SHP77 (cell line): ENCODE data around the gene CCNE1.

Experiments used
- DNase-seq, 2 experiments: peaks; one replicate each; lab custom pipeline; 2025; lab: John Stamatoyannopoulos, UW

The CCNE1 gene

DNA sequence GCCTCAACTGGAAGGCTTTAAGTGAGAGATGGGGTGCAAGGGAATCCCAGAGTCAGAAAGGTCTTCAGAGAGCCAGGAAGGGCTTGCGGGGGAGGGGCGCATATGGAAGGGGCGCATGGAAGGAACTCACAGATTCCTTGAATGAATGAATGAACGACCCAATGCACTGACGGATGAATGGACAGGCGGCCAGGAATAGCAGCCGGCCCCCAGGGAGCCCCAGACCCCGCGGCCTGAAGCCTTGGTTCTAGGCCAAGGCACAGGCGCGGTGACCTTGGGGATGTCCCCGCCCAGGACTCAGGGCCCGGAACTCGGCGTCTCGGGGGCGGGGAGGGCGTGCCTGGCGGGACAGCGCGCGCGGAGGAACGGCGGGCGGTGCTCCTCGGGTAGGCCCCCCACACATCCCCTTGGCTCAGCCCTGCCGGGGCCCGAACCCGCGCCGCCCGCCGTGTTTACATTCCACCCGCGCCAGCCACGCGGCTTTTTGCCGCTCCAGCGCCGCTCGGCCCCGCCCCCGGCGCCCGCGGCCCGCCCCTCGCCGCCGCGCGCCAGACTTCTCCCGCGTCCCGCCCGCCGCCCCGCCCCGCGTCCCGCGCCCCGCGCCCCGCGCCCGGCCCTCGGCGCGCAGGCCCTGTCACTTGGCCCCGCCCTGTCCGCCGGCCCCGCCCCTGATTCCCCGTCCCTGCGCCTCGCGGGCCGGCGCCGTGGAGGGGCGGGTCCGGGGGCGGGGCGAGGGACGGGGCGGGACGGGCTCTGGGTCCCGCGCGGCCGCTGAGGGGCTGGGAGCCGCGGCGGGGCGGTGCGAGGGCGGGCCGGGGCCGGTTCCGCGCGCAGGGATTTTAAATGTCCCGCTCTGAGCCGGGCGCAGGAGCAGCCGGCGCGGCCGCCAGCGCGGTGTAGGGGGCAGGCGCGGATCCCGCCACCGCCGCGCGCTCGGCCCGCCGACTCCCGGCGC lies at the start of gene CCNE1:
Gene CCNE1, plus strand, starts transcription at position 867 of the 955 bp plus-strand sequence. CDS start 565 bp downstream, outside the sequence.
- DNase-seq = peak; percentile 28 to 65

DNA sequence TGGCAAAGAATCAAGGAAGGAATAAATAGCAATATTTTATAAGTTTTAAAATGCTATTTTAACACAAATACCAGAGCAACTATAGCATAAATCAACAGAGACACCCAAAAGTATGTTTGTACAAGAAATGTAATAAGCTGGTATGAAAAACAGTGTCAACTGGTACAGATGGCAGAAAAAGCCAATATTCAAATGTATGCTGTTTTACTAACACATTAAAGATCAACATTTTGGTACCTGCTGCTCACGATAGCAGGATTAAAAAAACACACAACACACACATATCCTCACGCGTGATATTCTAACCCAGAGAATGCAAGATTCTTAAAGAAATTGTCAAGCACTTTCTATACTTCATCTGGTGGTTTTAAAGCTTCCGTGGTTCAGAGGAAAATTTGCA lies 48.6 kb upstream of the CCNE1 start:
- DNase-seq = no peak

DNA sequence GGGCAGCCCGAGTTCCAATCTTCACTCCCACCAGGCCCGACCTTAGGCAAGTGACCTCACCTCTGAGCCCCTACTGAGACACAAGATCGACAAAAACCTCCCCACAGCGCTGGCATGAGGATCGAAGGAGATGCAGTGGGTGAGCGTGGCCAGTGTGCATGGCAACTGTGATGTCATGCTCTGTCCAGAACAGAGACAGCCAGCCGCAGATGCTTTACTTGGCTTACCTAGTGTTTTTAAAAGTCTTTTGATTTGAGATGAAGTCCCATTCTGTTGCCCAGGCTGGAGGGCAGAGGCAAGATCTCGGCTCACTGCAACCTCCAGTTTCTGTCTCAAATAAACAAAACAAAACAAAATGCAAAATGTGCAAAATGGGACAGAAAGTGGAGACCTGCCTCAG lies 47.4 kb upstream of the CCNE1 start:
- no peak for DNase-seq

DNA sequence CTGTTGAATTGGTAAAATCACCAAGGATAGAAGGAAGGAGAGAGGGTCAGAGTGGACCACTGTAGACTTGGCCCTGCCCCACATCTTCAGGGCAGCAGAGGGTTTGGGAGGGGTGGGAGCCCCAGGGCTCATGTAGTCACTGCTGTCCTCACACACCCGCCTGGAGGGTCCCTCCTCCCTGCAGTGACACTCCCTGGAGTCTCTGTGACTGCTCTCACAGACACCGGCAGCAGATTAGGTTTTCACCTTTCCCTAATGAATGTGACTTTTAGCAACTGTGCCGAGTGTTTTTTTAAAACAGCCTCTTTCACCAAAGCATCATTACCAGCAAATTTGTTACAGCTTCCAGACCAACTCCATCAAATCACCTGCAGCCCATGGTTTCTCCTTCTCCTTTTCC lies 45.7 kb upstream of the CCNE1 start:
- DNase-seq = no peak

DNA sequence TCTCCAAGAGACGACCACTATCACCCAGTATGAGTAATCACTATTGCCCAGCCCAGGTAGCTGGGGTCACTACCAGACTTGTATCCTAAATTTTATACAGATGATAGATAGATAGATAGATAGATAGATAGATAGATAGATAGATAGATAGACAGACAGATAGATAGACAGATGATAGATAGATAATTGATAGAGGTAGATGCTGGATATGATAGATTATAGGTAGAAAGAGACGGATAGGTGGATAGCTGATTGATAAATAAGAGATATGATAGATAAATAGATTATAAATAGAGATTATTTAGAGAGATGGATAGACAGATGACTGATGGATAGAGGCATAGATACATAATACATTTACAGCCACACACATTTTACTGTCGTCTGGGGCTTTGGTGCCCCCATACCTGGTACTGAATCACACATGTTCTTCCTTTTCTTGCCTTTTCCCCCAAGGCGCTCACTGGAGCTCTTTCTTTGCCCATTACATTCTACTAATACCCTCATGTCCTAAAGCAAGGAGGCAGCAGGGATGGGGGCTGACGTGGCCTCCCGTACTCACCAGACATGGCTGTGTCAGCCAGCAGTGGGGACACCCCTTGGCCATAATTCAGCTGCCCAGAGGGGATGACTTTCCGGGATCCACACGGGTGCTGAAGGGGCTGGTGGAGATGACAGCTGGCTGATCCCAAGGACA lies 44.6 kb upstream of the CCNE1 start:
- DNase-seq = no peak

DNA sequence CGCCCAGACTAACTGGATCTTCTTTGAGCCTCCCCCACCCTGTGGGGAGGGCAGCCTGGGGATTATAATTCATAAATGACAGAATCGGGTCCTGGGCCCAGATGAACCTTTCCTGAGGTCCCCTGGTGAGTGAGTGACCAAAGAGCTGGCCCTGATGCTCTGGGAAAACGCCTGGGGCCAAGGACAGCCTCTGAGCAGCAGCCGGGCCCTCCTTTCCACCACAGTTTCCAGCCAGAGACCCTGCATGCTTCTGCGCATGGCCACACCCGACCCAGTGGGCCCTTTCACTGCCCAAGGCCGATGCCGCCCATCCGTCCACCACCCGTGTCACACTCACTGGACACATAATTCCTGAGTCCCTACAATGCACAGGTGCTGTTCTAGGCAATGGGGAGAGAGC lies 43.6 kb upstream of the CCNE1 start:
- no peak for DNase-seq

DNA sequence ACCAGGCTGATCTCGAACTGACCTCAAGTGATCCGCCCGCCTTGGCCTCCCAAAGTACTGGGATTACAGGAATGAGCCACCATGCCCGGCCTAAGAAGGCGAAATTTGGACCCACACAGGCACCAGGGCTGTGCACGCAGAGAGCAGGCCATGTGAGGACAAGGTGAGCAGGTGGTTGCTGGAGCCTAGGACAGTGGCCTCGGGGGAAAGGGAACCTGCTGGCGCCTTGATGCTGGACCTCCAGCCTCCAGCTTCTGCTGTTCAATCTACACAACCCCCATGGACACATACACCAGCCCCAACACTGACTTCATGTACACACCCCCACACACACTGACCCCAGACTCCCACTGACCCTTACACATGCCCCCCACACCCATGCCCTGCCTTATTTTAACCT lies 41.8 kb upstream of the CCNE1 start:
- no peak for DNase-seq

DNA sequence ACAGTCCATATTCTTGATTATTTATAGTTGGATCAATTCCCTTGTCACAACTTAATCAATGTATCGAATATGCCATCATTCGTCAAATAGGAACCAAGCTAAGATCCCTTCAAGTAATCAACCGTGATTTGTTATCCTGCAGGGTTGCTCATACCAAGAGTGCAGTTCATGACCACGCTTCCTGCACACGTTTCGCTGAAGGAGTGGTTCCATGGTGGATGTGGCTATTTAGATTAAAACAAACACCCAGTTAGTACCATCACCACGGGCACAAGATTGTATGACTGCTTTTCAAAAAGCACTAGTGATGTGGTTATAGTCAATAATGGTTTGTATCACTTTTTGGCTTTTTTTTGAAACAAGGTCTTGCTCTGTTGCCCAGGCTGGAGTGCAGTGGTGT lies 41.1 kb upstream of the CCNE1 start:
- no peak for DNase-seq

DNA sequence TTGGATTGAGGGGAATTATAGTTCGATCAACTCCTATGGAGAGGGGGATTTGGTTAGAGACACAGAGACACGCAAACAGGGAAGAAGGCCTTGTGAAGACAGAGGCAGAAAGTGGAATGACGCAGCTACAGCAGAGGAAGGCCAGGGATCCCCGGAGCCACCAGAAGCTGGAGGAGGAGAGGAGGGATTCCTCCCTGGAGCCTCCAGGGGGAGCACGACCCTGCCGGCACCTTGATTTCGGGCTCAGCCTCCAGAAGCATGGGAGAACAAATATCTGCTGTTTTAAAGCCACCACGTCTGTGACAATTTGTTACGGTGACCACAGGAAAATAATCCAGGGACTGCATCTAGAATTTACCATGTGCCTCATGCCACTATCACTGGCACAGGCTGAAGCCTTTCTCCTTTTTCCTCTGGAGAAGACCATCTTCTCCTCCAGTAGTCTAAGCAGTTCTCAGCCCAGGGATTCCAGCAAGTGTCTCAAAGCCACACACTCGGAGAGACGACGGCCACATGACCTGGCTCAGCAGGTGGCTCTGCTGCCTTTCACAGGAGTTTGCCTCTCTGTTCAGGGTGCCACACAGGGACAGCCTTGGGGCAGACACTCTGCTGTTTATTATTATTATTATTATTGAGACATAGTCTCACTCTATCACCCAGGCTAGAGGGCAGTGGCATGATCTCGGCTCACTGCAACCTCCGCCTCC lies 39.9 kb upstream of the CCNE1 start:
- peak; percentile 57 to 63 for DNase-seq

DNA sequence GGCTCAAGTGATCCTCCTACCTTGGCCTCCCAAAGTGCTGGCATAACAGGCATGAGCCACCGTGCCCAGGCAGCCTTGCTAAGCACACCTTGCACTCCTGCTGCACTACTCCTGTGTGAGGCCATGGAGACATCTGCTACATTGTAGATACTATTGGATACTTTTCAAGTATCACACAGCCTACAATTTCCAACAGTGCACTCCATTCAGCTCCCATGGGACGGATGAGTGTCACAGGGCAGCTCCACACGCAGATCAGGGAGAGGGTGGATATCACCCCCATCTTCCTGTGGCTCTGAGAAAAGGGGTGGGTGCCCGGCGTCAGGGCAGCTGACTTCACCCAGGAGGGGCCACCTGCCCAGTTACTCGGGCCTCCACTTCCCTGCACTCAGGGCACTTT lies 39.1 kb upstream of the CCNE1 start:
- DNase-seq = no peak

DNA sequence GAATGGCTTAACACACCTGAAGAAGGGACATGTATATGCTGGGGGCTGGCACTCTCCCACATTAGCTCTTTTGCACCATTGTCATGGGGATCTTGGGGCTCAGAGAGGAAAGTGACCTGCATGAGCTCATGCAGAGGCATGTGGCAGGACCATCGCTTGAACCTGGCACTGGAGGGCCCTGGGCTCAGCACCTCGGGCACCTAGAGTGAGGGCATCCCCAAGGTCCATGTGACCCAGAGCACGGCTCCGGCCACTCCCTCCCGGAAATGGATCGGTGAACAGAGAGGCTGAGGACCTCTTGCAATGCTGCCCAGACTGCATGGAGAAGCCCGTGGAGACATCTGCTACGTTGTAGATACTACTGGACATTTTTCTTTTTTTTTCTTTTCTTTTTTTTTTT lies 38.6 kb upstream of the CCNE1 start:
- DNase-seq = no peak

DNA sequence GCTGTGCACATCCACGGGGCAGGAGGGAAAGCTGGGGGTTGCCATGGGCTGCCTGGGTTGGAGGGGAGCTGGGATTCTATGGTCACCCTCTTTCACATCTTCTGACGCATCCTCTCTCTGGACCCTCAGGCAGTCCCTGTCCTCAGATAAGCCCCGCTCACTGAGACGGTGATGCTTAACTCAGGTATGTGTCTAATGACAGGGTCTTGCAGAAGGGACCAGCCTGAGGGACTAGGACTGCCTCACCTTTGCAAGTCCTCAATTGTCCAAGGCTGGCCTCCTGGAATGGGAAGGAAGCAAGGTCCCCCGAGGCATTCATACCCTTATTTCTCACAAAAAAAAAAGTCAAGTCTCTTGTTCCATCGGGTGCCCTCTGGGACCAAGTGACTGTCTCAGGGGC lies 37.7 kb upstream of the CCNE1 start:
- DNase-seq = no peak

DNA sequence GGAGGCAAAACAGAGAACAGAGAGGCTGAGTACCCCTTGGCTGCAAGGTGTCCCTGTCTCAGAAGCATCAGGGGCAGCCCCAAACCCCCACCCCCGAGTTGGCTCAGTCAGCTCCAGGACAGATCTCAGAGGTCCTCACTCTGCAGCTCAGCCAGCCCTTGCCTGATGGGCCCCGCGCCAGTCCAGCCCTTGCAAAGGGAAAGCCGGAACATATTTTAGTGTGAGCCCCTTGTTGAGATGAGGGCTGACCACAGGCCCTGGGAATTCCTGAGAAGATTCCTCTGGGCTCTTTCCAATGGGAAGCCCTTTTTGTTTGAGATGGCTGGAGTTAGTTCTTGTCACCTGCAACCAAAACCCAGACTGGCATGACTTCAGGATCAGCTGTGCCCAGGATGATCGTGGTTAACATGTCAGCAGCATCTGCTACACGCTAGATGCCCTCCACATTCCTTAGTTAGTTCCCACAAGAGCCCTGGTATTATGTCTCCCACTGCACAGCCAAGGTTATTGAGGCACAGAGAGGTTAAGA lies 33.9 kb upstream of the CCNE1 start:
- no peak for DNase-seq

DNA sequence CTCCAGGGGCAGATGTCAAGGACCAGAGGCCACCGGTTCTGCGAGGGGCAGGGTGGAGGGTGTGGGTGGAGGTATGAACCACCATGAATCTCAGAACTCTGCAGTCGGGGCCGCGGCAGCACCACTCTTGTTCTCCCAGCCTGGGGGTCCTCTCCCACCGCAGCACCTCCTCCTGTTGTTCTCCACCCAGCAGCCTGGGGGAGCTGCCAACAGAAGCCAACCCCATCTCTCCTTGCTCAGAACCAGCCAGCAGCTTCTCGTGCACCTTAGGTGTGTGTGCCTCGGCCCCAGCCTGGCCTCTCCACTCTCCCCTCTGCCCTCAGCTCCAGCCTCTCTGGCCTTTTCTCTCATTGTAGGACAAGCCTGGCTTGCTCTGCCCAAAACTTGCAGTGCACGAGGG lies 31.9 kb upstream of the CCNE1 start:
- DNase-seq = peak in 1 of 2 experiments; percentile 1

DNA sequence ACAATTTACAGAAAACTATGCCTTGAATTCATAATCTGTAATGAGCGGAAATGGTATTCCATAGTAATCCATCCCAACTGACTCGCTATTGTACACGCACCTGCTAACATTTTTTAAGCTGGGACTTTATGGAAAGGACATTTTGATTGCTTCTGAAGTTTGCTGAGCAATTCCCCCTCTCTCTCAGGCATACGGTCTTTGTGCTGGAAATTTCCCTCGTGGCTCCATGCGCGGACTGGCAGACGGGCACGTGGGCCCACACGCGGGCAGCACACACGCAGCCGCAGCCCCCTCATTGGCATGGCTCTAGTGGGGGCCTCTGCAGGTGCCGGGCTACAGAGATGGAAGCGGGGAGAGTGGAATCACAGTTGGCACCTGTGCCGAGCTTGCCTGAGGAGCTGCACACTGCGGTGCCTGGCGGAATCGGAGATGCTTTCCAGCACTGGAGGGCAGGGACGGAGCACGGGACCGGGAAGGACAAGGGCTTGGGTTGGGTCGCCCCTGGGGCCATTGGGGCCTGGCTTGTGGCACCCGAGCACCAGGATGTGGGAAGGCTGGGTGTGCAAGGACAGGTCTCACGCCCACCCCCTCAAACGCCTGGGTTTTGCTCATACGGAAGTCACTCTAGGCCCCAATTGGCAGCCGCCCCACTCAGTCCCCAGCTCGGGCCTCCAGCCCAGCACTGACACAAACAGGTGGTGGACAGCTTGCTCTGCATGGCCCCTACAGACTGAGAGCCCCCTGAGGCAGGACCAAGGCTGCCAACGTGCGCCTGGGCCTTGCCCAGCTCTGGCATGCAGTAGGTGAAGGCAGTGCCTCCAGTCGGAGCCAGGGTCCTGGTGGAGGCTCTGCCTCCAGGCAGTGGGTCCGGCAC lies 30.2 kb upstream of the CCNE1 start:
- no peak for DNase-seq

DNA sequence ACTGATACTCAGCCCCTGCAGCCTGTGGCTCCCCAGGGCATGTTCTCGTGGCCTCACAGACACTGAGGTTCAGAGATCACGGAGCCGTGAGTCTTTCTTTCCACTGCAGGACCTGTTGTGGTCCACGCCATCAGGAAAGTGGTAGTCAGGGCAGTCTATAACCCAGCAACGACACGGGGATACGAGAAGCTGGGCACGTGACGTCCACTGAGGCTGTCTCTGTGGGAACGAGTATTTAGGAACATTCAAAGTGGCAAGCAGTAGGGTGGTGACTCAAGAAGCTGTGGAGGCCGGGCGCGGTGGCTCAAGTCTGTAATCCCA lies 29.6 kb upstream of the CCNE1 start:
- DNase-seq = no peak

DNA sequence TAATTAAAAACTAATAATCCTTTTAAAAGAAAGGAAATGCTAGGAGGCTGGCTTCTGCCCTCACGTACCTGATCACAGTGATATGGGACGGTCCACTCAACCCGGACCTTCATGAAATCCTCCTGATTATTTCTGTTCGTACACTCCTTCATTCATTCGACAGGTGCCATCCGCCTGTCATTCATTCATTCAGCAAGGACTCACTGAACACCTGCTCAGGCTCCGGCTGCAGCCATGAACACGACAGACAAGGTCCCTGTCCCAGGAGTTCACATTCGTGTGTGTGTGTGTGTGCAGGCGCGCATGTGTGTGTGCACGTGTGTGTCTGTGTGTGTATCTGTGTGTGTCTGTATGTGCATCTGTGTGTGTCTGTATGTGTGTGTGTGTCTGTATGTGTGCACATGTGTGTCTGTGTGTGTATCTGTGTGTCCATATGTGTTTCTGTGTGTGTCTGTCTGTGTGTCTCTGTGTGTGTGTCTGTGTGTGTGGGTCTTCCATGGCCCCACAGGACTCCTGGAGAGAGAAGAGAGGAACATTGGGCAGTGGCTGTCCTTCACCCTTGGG lies 28.1 kb upstream of the CCNE1 start:
- no peak for DNase-seq

DNA sequence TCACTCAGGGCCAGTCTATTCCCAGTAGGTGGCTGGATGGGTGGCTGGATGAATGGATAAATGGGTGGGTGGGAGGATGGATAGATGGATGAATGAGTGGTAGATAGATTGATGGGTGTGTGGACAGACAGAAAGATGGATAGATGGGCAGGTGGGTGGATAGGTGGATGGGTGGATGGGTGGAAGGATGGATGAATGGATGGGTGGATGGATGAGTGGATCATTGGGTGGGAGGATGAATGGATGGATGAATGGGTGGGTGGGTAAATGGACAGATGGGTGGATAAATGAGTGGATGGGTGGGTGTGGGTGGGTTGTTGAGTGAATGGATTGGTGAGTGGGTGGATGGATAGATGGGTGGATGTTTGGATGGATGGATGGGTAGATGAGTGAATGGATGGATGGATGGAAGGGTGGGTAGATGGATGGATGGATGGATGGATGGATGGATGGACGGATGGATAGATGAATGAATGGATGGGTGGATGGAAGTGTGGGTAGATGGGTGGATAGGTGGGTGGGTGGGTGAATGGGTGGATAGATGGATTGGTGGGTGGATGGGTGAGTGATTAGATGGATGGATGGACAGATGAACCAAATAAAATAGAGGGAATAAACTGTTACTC lies 27.1 kb upstream of the CCNE1 start:
- no peak for DNase-seq

DNA sequence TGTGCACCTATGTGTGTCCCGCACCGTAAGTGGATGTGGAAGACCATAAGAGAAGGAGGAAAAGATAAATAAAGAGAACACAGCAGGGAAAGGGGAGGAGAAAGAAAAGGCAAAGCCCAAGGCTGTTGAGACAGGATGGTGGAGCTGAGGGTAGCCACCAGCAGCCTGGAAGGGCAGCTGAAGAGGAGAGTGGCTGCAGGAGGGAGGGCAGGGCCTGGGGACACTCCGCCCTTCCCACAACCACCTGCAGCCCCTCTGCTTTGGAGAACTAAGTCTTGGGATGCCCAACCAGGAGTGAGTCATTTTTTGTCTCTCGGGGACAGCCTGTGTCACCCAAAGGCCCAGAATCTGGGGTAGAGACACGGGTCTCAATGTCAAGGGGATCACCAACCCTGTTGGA lies 26.4 kb upstream of the CCNE1 start:
- DNase-seq = no peak

DNA sequence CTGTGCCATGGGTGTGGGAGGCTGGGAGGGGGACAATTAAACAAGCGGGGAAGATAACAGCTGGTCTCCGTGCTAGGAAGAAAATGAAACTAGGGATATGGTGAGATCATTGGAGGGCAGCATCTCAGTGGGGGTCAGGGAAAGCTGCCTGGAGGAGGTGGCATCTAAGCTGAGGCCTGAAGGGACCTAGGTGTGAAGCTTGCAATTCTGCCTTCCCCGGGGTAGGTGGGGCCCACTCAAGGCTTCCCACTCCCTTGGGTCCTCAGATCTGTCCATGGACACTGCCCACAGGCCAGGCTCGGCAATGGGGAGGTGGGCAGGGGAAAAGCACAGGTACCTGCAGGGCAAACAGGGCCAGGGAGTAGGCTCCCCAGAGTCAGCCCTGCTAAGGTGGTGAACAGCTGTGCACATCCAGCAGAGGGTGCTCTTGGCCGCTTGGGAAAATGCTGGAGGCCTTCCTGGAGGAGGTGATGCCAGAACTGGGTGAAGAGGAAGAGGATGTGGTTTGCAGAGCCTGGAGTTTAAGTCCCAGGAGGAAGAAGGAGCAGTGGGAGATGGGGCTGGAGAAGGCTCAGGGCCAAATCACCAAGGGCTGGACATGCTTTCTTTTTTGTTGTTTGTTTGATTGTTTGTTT lies 25.7 kb upstream of the CCNE1 start:
- no peak for DNase-seq
